Fibroblast of lung (primary cell): ENCODE results near the gene ZNF263. TPM values are rescaled to one million over a fixed set of nuclear protein-coding genes. Genes with fewer than 3 reads are reported as not detected.
A peak's percentile ranks its signal among the peaks of the same experiment; 100 is the strongest.

ENCODE experiments used
- DNase-seq, 2 donors: peaks; one replicate each; pipeline versions ENCODE4 v3.0.0 to v3.0.0-alpha.2; 2010; ENCODE audit warnings: low read depth in 2 of 2
- H2AFZ ChIP-seq: 2 replicates; pipeline ENCODE4 v1.5.1; 2012; ENCODE audit warnings: low read length, control low read depth, inconsistent platforms
- H3K27ac ChIP-seq: 2 replicates; pipeline ENCODE4 v1.5.1; 2011; ENCODE audit warnings: low read length, control low read depth; ENCODE audit not compliant: insufficient read depth
- H3K27me3 ChIP-seq: 2 replicates; pipeline ENCODE4 v1.5.1; 2011; ENCODE audit warnings: mild to moderate bottlenecking, low read length; ENCODE audit not compliant: control insufficient read depth, insufficient read depth
- H3K36me3 ChIP-seq: 2 replicates; pipeline ENCODE4 v1.5.1; 2011; ENCODE audit warnings: low read length; ENCODE audit not compliant: control insufficient read depth, insufficient read depth
- H3K4me1 ChIP-seq: 2 replicates; pipeline ENCODE4 v1.5.1; 2011; ENCODE audit warnings: low read length; ENCODE audit not compliant: control insufficient read depth, insufficient read depth; ENCODE audit errors: extremely low read depth
- H3K4me2 ChIP-seq: 2 replicates; pipeline ENCODE4 v1.5.1; 2011; ENCODE audit warnings: low read length, control low read depth; ENCODE audit not compliant: insufficient read depth; ENCODE audit errors: extremely low read depth
- H3K4me3 ChIP-seq, 4 experiments: fragments of 200-600 bp in 1 of 4; sonication (generic) in 1 of 4; replicated peaks in 1 of 4; 2 replicates each; pipeline ENCODE4 v1.5.1; 2011 to 2016; ENCODE audit warnings: low read length in 4 of 4, low read depth in 3 of 4, mild to moderate bottlenecking in 3 of 4, control low read depth in 2 of 4, inconsistent platforms in 1 of 4, mixed read lengths in 1 of 4; ENCODE audit not compliant: insufficient read depth in 1 of 4; ENCODE audit errors: control extremely low read depth in 1 of 4
- H3K79me2 ChIP-seq: 2 replicates; pipeline ENCODE4 v1.5.1; 2012; ENCODE audit warnings: mild to moderate bottlenecking, low read length, inconsistent platforms; ENCODE audit not compliant: control insufficient read depth, insufficient read depth
- H3K9ac ChIP-seq: 2 replicates; pipeline ENCODE4 v1.5.1; 2011; ENCODE audit warnings: mild to moderate bottlenecking, low read length, control low read depth; ENCODE audit not compliant: insufficient read depth
- H3K9me3 ChIP-seq: 2 replicates; pipeline ENCODE4 v1.5.1; 2012; ENCODE audit warnings: low read depth, low read length; ENCODE audit not compliant: control insufficient read depth, insufficient read depth
- H4K20me1 ChIP-seq: 2 replicates; pipeline ENCODE4 v1.5.1; 2011; ENCODE audit warnings: low read length; ENCODE audit not compliant: control insufficient read depth, insufficient read depth; ENCODE audit errors: extremely low read depth
- CTCF ChIP-seq, 2 donors: IDR thresholded peaks in 1 of 2; conservative IDR thresholded peaks in 1 of 2; 1 replicate in 1 of 2; 2 replicates in 1 of 2; pipeline ENCODE4 v1.5.1; 2011 to 2012; ENCODE audit warnings: low read length in 2 of 2, control low read depth in 1 of 2, inconsistent platforms in 1 of 2, low read depth in 1 of 2, mild to moderate bottlenecking in 1 of 2
- EZH2 ChIP-seq: IDR thresholded peaks from 2 replicates; pipeline ENCODE4 v1.5.1; 2012; ENCODE audit warnings: low read length, control low read depth, mild to moderate bottlenecking; ENCODE audit errors: missing control alignments
- polyA plus RNA-seq, 2 donors: library from polyadenylated mRNA; depleted of rRNA in 1 of 2; stranded (reverse) in 1 of 2; unstranded in 1 of 2; fragments of >200 nt; gene quantifications; 2 replicates each; pipeline ENCODE4 v1.2.1, GENCODE V29; 2011 to 2012; ENCODE audit warnings: missing spikeins in 1 of 2
- total RNA-seq: library from RNA; depleted of rRNA; stranded (reverse); fragments of >200 nt; gene quantifications from 2 replicates; pipeline ENCODE4 v1.2.1, GENCODE V29; 2014

The ZNF263 gene
- total and polyA plus RNA-seq, 2 donors (not counting 1 experiment from before 2014, with no cell fraction given), result 11.1 to 37.3 TPM

- no peaks in the 10 kb centered on the region for H3K4me1 ChIP-seq
- H3K27ac ChIP-seq, result no peak within 1 kb of the TSS
- H3K27me3 ChIP-seq, result no peaks in the 10 kb centered on the region
- TF ChIP-seq EZH2 (no peak), CTCF (conservative IDR thresholded peaks at IDR 0.05 in 1 of 2, IDR thresholded peaks at IDR 0.05 in 1 of 2; ENCODE audit: low read depth in 1 of 2, low read length in 2 of 2) (no peak)
- H3K9me3 ChIP-seq, result no peaks in the 10 kb centered on the region
- H3K4me3 ChIP-seq, result no peak within 1 kb of the TSS
- no peak within 1 kb of the TSS for H3K9ac ChIP-seq
- H3K79me2 ChIP-seq, result no peaks in the 10 kb centered on the region
- H3K4me2 ChIP-seq, result no peak within 1 kb of the TSS
- no peaks in the 10 kb centered on the region for H4K20me1 ChIP-seq
- H3K36me3 ChIP-seq, result no peaks in the 10 kb centered on the region
- peak in 1 of 2 donors; percentile 2 for DNase-seq
- H2AFZ ChIP-seq, result no peak within 1 kb of the TSS
These were observed 27.0 kb upstream of the ZNF263 start, which contains the start of gene MEFV for GRCh38 chr16:3256146-3256865. Gene MEFV (minus strand): TSS chr16:3256633. CDS start chr16:3256587, 46 bp downstream.

GRCh38 chr16:3256866-3257465 is 26.3 kb upstream of the ZNF263 start:
- Histone ChIP-seq H3K9me3 (no peaks in the 10 kb centered on the region), H2AFZ (no peak overlapping the region), H3K36me3 (no peaks in the 10 kb centered on the region), H3K4me3 (no peak overlapping the region), H3K79me2 (no peaks in the 10 kb centered on the region), H3K27me3 (no peaks in the 10 kb centered on the region), H3K4me2 (no peak overlapping the region), H4K20me1 (no peaks in the 10 kb centered on the region), H3K27ac (no peak overlapping the region), H3K4me1 (no peaks in the 10 kb centered on the region), H3K9ac (no peak overlapping the region)
- DNase-seq, result peak in 1 of 2 donors; percentile 63
- TF ChIP-seq CTCF (conservative IDR thresholded peaks at IDR 0.05 in 1 of 2, IDR thresholded peaks at IDR 0.05 in 1 of 2; ENCODE audit: low read depth in 1 of 2, low read length in 2 of 2), result no peak
- TF ChIP-seq EZH2, result no peak

GRCh38 chr16:3259836-3260235 is 23.5 kb upstream of the ZNF263 start:
- no peaks in the 10 kb centered on the region for H4K20me1 ChIP-seq
- no peaks in the 10 kb centered on the region for H3K4me1 ChIP-seq
- DNase-seq, result no peak
- no peak overlapping the region for H3K9ac ChIP-seq
- no peaks in the 10 kb centered on the region for H3K79me2 ChIP-seq
- H3K4me2 ChIP-seq, result no peak overlapping the region
- no peak overlapping the region for H3K27ac ChIP-seq
- TF ChIP-seq CTCF (conservative IDR thresholded peaks at IDR 0.05 in 1 of 2, IDR thresholded peaks at IDR 0.05 in 1 of 2; ENCODE audit: low read depth in 1 of 2, low read length in 2 of 2), result no peak
- TF ChIP-seq EZH2, result no peak
- no peaks in the 10 kb centered on the region for H3K27me3 ChIP-seq
- no peaks in the 10 kb centered on the region for H3K36me3 ChIP-seq
- no peak overlapping the region for H2AFZ ChIP-seq
- H3K9me3 ChIP-seq, result no peaks in the 10 kb centered on the region
- no peak overlapping the region for H3K4me3 ChIP-seq
